Upper lobe of left lung (tissue), 4 donors: ENCODE data around the gene ART3.

Source experiments
- CTCF ChIP-seq, 6 experiments: fragments of 450-650 bp in 4 of 6; fragments of 200-600 bp in 2 of 6; sonication (generic) in 2 of 6; IDR thresholded peaks; one replicate each; pipeline ENCODE4 v1.5.1; 2016 to 2019; ENCODE audit warnings: antibody characterized with exemption in 6 of 6
- EP300 ChIP-seq, 4 donors: sonication (generic); formaldehyde crosslinking; IDR thresholded peaks; one replicate each; pipeline ENCODE4 v1.5.1; 2017; ENCODE audit warnings: antibody characterized with exemption in 4 of 4, control low read depth in 2 of 4
- POLR2AphosphoS5 ChIP-seq, 2 donors: sonication (generic); formaldehyde crosslinking; IDR thresholded peaks; one replicate each; pipeline ENCODE4 v1.5.1; 2017; ENCODE audit warnings: antibody characterized with exemption in 2 of 2

GRCh38 chr4:76144546-76144945, 70.0 kb downstream of the ART3 start:
- TF ChIP-seq EP300 (IDR thresholded peaks at IDR 0.05) (no peak), POLR2AphosphoS5 (IDR thresholded peaks at IDR 0.05) (no peak), CTCF (IDR thresholded peaks at IDR 0.05) (no peak)
